ENCODE data around the gene NEXN.

NEXN gene

GRCh38 chr1:77888081-77888780 is at the start of gene NEXN:
Gene NEXN, plus strand, starts transcription at chr1:77888624. Its CDS starts 27,483 bp downstream, at chr1:77916107.
- peak; percentile 5 for DNase-seq

DNA sequence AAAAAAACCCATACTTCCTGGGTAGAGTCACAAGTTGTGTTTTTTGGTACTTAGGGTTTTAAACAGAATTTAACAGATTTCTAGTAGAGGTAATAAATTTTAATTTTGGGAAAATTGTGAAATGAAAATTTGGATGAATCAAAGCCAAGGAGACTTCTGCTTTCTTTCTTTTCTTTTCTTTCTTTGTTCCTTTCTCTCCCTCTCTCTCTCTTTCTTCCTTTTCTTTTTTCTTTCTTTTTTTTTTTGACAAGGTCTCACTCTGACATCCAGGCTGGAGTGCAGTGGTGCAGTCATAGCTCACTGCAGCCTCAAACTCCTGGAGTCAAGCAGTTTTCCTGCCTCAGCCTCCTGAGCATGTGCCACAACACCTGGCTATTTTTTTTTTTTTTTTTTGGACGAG is 46.9 kb upstream of the NEXN start:
- DNase-seq = no peak

GRCh38 chr1:77845951-77846350 is 42.5 kb upstream of the NEXN start:
- no peak for DNase-seq

DNA sequence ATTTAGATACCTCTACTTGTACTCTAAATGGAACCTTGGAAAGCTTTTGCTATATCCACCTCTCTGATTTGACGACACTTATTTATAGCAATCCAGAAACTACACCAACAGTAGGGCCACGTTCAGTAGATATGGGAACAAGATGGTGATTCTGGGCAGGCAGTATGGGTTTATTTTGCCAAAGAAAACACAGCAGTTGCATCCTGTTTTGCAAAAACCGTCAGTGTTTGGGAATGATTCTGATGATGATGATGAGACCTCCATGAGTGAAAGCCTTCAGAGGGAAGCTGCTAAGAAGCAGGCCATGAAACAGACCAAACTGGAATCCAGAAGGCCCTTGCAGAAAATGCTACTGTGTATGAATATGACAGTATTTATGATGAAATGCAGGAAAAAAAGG is 41.5 kb upstream of the NEXN start:
- DNase-seq = no peak

GRCh38 chr1:77847621-77848080 is 40.8 kb upstream of the NEXN start:
- DNase-seq = peak; percentile 3

DNA sequence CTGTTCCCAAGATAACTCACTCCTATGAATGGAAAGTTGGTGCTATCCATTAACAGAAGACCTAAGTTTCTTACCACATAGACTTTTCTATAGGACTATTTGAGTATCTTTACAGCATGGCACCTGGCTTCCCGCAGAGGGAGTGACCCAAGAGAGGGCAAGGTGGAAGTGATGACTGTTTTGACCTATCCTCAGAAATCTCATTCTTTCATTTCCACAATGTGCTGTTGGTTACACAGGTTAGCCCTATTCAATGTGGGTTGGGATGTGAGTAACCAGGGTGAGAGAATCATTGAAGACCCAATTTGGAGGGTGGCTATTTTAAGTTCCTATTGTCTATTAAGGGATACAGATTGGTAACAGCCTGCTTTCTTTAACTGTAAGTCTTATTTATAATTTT is 38.3 kb upstream of the NEXN start:
- DNase-seq = no peak

GRCh38 chr1:77857552-77857951 is 30.9 kb upstream of the NEXN start:
- DNase-seq = no peak

DNA sequence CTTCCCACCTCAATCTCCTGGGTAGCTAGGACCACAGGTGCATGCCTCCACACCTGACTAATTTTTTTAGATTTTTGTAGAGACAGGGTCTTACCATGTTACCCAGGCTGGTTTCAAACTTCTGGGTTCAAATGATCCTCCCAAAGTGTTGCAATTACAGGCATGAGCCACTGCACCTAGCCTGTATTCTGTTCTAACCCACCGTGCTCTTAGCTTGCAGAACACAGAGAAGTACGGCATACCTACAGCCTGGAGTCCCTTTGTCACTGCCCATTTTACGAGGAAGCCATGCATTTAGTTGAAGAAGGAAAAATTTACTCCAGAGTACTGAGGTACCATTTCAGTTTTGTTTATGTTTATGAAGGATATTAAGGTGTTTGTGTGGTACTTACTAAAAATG is 29.7 kb upstream of the NEXN start:
- DNase-seq = no peak

- no peak for DNase-seq
These were observed 29.2 kb upstream of the NEXN start for GRCh38 chr1:77859248-77859647.

DNA sequence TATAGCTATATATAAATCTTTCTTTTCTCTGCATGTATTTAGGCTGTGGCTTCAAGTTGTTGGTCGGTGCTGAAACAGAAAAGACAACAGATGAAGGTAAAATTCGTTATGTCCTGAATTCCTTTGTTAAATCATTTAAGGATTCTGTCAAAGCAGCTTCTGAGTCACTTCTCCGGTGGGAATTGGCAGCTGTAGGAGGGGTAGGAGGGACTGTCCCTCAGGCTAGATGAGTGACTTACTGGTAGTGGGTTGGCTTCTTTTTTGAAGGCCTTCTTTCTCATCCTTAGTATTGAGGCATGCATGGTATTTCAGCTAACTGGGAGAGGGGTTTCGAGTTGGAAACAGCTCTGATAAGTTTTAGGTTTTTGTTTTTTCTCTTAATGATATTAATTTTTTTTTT is 22.1 kb upstream of the NEXN start:
- DNase-seq = no peak

DNA sequence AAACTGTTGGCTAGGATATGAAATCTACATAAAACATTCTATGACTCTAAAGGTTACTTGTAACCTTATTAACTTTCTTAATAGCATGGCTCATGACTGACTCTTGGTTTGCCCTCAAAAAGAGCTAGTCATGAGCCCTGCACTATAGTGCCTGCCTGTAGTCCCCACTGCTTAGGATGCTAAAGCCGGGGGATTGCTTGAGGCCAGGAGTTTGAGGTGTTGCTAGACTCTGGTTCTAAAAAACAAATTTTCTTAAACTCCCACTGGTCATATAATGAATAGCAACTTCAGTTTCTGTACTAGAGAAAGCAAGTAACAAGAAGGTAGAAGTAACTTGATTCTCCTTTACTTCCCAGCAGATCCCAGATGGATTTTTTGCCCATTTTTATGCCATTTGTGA is 15.8 kb upstream of the NEXN start:
- DNase-seq = no peak

DNA sequence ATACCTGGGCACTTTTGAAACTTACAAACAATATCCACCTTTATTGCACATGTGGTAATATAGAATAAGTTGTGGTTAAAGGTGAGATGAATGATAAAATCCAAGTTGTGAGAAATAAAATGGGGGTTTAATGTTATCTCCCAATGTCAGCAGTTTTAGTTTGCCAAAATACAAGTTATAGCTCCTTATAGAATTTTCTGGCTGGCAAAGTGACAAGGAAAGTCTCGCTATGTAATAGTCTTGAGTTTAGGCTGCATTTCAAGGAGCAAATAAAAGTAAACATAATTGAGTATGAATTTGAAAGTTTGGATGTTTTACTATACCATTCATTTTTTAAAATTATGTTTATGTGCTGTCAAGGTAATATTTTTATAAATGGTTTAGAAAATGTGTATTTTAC is 15.0 kb upstream of the NEXN start:
- DNase-seq = no peak

- DNase-seq = no peak
These were observed 13.5 kb upstream of the NEXN start for GRCh38 chr1:77874804-77875445.

- no peak for DNase-seq
These were observed 11.5 kb upstream of the NEXN start for GRCh38 chr1:77876884-77877283.

- DNase-seq = no peak
These were observed 7.4 kb upstream of the NEXN start for GRCh38 chr1:77881061-77881460.

DNA sequence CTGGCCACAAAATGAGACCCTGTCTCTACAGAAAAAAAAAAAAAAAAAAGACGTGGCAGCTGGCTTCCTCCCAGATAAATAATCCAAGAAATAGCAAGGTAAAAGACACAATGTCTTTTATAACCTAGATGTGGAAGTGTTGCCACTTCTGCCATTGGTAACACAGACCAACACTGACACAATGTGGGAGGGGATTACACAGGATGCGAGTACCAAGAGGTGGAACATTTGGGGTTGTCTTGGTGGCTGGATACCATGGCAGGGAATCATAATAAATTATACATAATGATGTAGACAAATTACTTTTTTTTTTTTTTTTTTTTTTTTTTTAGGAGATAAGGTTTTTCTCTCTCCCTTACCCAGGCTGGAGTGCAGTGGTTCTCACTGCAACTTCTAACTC is 6.0 kb upstream of the NEXN start:
- no peak for DNase-seq

DNA sequence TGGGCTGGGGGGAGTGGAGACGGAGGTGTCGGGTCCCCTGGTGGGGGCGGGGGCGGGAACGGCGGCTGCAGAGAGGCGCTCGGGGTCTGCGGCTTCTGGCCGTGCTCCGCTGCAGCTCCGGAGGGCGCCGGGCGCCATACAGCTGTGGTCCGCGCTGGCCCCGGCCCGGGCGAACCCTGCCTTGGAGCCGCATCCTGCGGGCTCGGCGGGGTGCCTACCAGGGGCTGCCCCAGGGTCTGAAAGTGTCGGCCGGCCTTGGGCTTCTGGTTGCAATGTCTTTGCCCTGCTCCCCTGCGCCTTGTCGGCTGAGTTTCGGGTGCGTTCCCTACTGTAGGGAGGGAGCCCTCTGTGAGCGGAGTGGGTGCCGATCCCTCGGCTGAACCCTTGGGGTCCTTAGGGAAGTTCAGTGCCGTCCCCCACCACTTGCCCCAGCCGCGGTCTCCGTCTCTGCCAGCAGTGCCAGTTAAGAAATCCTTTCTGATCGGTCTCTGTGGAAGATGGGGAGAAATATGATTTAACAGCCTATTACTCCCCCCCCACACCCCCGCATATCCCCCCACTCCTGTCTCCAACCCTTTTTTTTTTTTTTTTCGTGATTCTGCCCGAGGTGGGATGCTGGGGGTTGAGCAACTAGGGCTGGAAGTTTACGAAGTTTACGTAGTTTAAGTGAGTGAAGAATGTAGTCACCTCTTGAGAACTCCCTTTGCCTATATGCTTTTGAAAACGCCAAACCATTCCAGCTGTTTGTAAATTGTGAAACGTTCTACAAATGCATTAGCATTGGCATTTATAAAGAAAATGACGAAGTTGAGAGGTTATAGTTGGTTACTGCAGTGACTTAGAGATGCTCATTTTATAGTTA is 588 bp downstream of the NEXN start:
- peak; percentile 44 for DNase-seq

DNA sequence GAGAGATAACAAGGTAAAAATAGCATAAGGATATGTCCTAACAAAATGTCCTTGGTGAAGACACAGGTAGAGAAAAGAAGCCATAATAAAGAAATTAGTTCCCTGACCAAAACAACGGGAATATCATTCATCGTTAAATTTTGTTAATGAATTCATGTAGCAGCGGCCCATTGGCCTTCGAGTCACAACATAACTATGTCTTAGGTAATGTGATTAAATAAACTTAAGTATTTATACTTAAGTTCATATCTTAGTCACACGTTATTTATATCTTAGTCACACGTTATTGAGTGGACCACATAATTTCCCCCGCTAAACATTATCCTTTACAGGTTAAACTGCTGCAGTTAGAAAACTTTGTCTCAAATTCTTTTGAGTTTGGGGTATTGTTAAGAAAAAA is 1.2 kb downstream of the NEXN start:
- DNase-seq = no peak

GRCh38 chr1:77891200-77891599 is 2.8 kb downstream of the NEXN start:
- DNase-seq = no peak

DNA sequence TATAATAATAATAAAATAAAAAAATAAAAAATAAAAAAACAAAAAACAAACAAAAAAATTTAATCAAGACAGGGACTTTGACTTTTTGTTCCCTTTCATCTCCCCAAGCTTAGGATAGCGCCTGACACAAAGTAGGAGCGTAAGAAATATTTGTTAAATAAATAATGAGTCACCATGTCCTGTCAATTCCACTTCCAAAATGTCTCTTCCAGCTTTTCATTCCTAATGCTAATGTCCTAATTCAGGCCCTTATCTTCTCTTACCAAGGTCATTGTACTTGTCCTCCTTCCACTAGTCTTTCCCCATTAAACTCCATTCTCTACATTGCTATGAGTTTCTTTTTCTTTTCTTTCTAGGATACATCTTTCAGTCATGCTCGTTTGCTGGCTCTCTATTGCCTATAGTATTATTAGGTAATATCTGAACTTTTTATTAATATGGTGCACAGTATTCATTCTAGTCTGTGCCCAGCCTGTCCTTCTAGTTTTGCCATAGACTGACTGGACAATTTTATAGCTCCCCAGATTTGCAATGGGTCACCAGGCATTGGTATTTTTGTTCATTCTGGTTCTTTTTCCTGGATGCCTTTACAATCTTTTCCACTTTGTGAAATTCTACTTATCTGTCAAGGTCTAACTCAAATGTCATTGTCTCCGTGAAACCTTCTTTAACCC is 11.4 kb downstream of the NEXN start:
- DNase-seq = no peak

- peak; percentile 6 for DNase-seq
These were observed 12.4 kb downstream of the NEXN start for GRCh38 chr1:77900687-77901293.

- DNase-seq = no peak
These were observed 17.2 kb downstream of the NEXN start for GRCh38 chr1:77905603-77906002.

DNA sequence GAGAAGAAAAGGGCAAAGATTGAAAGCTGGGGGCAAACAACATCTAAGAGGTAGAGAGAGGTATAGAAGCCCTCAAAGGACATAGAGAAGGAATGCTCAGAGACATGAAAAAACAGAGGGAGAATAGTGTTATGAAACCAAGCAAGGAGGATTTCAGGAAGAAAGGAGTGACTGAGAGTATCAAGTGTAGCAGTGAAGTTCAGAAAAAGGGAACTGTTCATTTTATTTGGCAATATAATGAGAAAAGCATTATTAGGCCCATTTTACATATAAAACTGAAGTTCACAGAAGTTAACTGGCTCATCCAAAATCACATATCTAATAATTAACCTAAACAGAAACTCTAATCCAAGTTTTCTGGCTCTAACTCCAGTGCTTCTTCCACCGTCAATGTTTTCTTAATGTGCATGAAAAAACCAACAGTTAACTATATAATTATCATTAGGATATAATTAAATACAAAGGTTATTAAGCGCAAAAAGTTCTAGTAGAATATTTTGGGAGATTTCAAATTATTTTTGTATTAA is 17.7 kb downstream of the NEXN start:
- DNase-seq = no peak

All from stimulated activated CD4-positive, alpha-beta T cell treated with anti-CD3 and anti-CD28 coated beads, Interleukin-15, amount 100 ng/mL, for 24 hours (primary cell).